ENCODE results near the gene CHCHD10. TPM values are rescaled to one million over a fixed set of nuclear protein-coding genes. Genes with fewer than 3 reads are reported as not detected.

CHCHD10 gene
- total and polyA plus RNA-seq, 2 of the 8 experiments (the other 6 are each of a cell fraction or from before 2014, with no cell fraction given): 58.3 to 94.5 TPM

- H3K4me2 ChIP-seq (ENCODE audit: insufficient read depth in 1 of 2, low read depth in 2 of 2, low read length in 2 of 2): no peak overlapping the region
- no peak overlapping the region for H2BK20ac ChIP-seq (ENCODE audit: low read length)
- no peak overlapping the region for H3K56ac ChIP-seq (replicated peaks; ENCODE audit: insufficient read length, low read depth, low read length)
- H3K4me1 ChIP-seq (replicated peaks in 1 of 4; ENCODE audit: control insufficient read depth in 3 of 4, insufficient read depth in 4 of 4, low read length in 3 of 4): peaks cover 0 to 6% (median under 1%) of the 10 kb centered on the region in 4 experiments; a peak in 4 of 7 replicates
- FAIRE-seq: no peak
- H3K9me3 ChIP-seq (ENCODE audit: insufficient read depth in 2 of 2, low read depth in 1 of 2, low read length in 1 of 2): no peaks in the 10 kb centered on the region
- CTCF ChIA-PET (ENCODE audit: partially characterized antibody): interaction anchor here (0.8 to 2.0 kb wide), 2 partner anchors 11 to 15 kb away, joined by 3 to 6 read pairs; no protein-coding TSS in a partner anchor
- no peak overlapping the region for H4K5ac ChIP-seq (ENCODE audit: insufficient read length, low read depth, low read length)
- TF ChIP-seq TAF1 (IDR thresholded peaks at IDR 0.05; ENCODE audit: low read depth, low read length): no peak
- TF ChIP-seq RNF2 (IDR thresholded peaks at IDR 0.05; ENCODE audit: borderline replicate concordance, low read depth, low read length, missing control alignments, poor library complexity, severe bottlenecking): no peak
- TF ChIP-seq SRF (IDR thresholded peaks at IDR 0.05; ENCODE audit: low read depth, low read length): no peak
- no peak for TF ChIP-seq BACH1 (IDR thresholded peaks at IDR 0.05; ENCODE audit: low read length)
- no peak for TF ChIP-seq KDM1A (IDR thresholded peaks at IDR 0.05; ENCODE audit: borderline replicate concordance, low read length)
- TF ChIP-seq CREB1 (IDR thresholded peaks at IDR 0.05): no peak
- TF ChIP-seq CBX8 (IDR thresholded peaks at IDR 0.05; ENCODE audit: borderline replicate concordance, low read depth, low read length): no peak
- TF ChIP-seq SUZ12 (IDR thresholded peaks at IDR 0.05; ENCODE audit: low read length): no peak
- TF ChIP-seq E2F6 (IDR thresholded peaks at IDR 0.05): no peak
- no peak for TF ChIP-seq NANOG (IDR thresholded peaks at IDR 0.05; ENCODE audit: insufficient read depth, low read depth, low read length, poor library complexity, severe bottlenecking)
- WGBS, 2 experiments (ENCODE audit: extremely low coverage in 1 of 2, insufficient coverage in 1 of 2, insufficient read length in 1 of 2, insufficient replicate concordance in 2 of 2, low coverage in 1 of 2, low lambda C conversion rate in 2 of 2, missing lambda C conversion rate in 1 of 2): 95% methylated on average over 2 of the region's 8 CpGs; no CpG with 5 or more reads in 1 of the 2 experiments
- H3K18ac ChIP-seq (ENCODE audit: extremely low read depth, low read length): no peak overlapping the region
- no peak overlapping the region for H3K14ac ChIP-seq (ENCODE audit: insufficient read length)
- no peak overlapping the region for H2BK15ac ChIP-seq (ENCODE audit: low read length)
- no peak overlapping the region for H3K27ac ChIP-seq (ENCODE audit: low read depth, low read length)
- POLR2A ChIA-PET (ENCODE audit: partially characterized antibody): interaction anchor here (1.8 to 5.3 kb wide), 3 partner anchors 11 to 102 kb away, joined by 5 to 22 read pairs (median 5); partner anchors contain the start of genes CHCHD10 and SLC2A11
- no peaks in the 10 kb centered on the region for H3K36me3 ChIP-seq (ENCODE audit: control insufficient read depth in 2 of 4, insufficient read depth in 4 of 4, low read length in 3 of 4)
- H4K20me1 ChIP-seq (replicated peaks in 1 of 2; ENCODE audit: control insufficient read depth in 1 of 2, insufficient read depth in 2 of 2, low read length in 2 of 2): no peaks in the 10 kb centered on the region
- H2BK120ac ChIP-seq (replicated peaks; ENCODE audit: low read depth, low read length): no peak overlapping the region
- no peaks in the 10 kb centered on the region for H3K79me1 ChIP-seq (ENCODE audit: low read depth, low read length)
- H2BK5ac ChIP-seq (ENCODE audit: low read depth, low read length): no peak overlapping the region
- H3K9ac ChIP-seq (replicated peaks in 1 of 4; ENCODE audit: extremely low read depth in 1 of 4, low read depth in 3 of 4, low read length in 3 of 4): no peak overlapping the region
- H3K4ac ChIP-seq (replicated peaks; ENCODE audit: insufficient read length, low read depth, low read length): no peak overlapping the region
- H3K23me2 ChIP-seq (ENCODE audit: low read depth, low read length): peaks cover 6% of the 10 kb centered on the region; the same call in 1 of the 2 replicates
- H4K8ac ChIP-seq (ENCODE audit: extremely low read depth, insufficient read depth, low read length): no peak overlapping the region
- H2BK12ac ChIP-seq (ENCODE audit: low read depth, low read length): no peak overlapping the region
- H4K91ac ChIP-seq (replicated peaks; ENCODE audit: insufficient read length, low read length): no peak overlapping the region
- no peaks in the 10 kb centered on the region for H3K27me3 ChIP-seq (replicated peaks in 1 of 4; ENCODE audit: control insufficient read depth in 3 of 4, extremely low read depth in 1 of 4, insufficient read depth in 3 of 4, low read length in 3 of 4)
- H3K79me2 ChIP-seq (ENCODE audit: control insufficient read depth in 1 of 2, insufficient read depth in 2 of 2, low read length in 2 of 2): no peaks in the 10 kb centered on the region
- H3K23ac ChIP-seq (ENCODE audit: insufficient read length): no peak overlapping the region
- H2AFZ ChIP-seq (ENCODE audit: low read length): no peak overlapping the region
- DNase-seq (ENCODE audit: low read depth in 1 of 2, low spot score in 2 of 2): no peak
- no peak overlapping the region for H2AK5ac ChIP-seq (ENCODE audit: low read depth, low read length)
- no peak overlapping the region for H3K4me3 ChIP-seq (ENCODE audit: extremely low read depth in 1 of 4, insufficient read depth in 2 of 4, low read depth in 3 of 4, low read length in 4 of 4)
These were observed 12.1 kb downstream of the CHCHD10 start for GRCh38 chr22:23755711-23756110.
